GM12892 (cell line): Measurements from ENCODE around the gene IL1RAPL2.

Source experiments
- POLR2A ChIP-seq: IDR thresholded peaks from 2 replicates; pipeline ENCODE4 v1.6.1; 2011; ENCODE audit warnings: low read depth, low read length, control low read depth
- POLR2AphosphoS5 ChIP-seq: IDR thresholded peaks from 2 replicates; pipeline ENCODE4 v1.6.1; 2011; ENCODE audit warnings: low read depth, low read length, control low read depth
- TAF1 ChIP-seq: IDR thresholded peaks from 2 replicates; pipeline ENCODE4 v1.6.1; 2011; ENCODE audit warnings: low read depth, mild to moderate bottlenecking, control low read depth, low read length, borderline replicate concordance

GRCh38 chrX:105502336-105502735 is 936.3 kb downstream of the IL1RAPL2 start:
- TF ChIP-seq POLR2AphosphoS5, result no peak
- no peak for TF ChIP-seq POLR2A
- no peak for TF ChIP-seq TAF1
